Fibroblast of pulmonary artery (primary cell): ENCODE results near the gene CNST.
"Not testable (repeated sequence)": the region's sequence is repeated elsewhere in the genome, so short reads cannot be mapped to it uniquely, and the experiment has no call there.

Source experiments
- DNase-seq: peaks from one replicate; pipeline ENCODE4 v3.0.0-alpha.2; 2010; ENCODE audit warnings: low read depth
- H3K4me3 ChIP-seq: replicated peaks from 2 replicates; pipeline ENCODE4 v1.5.1; 2011; ENCODE audit warnings: low read depth, mild to moderate bottlenecking, control low read depth, low read length, moderate library complexity
- CTCF ChIP-seq: IDR thresholded peaks from 2 replicates; pipeline ENCODE4 v1.5.1; 2011; ENCODE audit warnings: mild to moderate bottlenecking, control low read depth, low read length, inconsistent platforms; ENCODE audit errors: missing control alignments

Gene CNST

GRCh38 chr1:246554201-246554600 is 12.1 kb upstream of the CNST start:
- no peak for DNase-seq
- no peak for TF ChIP-seq CTCF
- no peak overlapping the region for H3K4me3 ChIP-seq

GRCh38 chr1:246558041-246558440 is 8.2 kb upstream of the CNST start:
- TF ChIP-seq CTCF, result no peak
- DNase-seq, result no peak
- H3K4me3 ChIP-seq, result no peak overlapping the region

GRCh38 chr1:246559310-246559709 is 6.9 kb upstream of the CNST start:
- no peak for DNase-seq
- TF ChIP-seq CTCF, result no peak
- H3K4me3 ChIP-seq, result no peak overlapping the region

- not testable (repeated sequence) for DNase-seq
Observed at GRCh38 chr1:246560833-246561232, 5.4 kb upstream of the CNST start.

GRCh38 chr1:246564839-246565750 is 1.2 kb upstream of the CNST start:
- no peak for TF ChIP-seq CTCF

More at GRCh38 chr1:246560833-246561232, 5.4 kb upstream of the CNST start:
- H3K4me3 ChIP-seq, result not testable (repeated sequence)

GRCh38 chr1:246565751-246566127 is 517 bp upstream of the CNST start:
- peak overlapping the region; percentile 99 for H3K4me3 ChIP-seq
- TF ChIP-seq CTCF, result no peak
- DNase-seq, result peak; percentile 64

More at GRCh38 chr1:246564839-246565750, 1.2 kb upstream of the CNST start:
- peak overlapping the region; percentile 99 for H3K4me3 ChIP-seq
- no peak for DNase-seq

- peak; percentile 76 for DNase-seq
- peak overlapping the region; percentile 99 for H3K4me3 ChIP-seq
- no peak for TF ChIP-seq CTCF
Observed at GRCh38 chr1:246566813-246567645, 773 bp downstream of the CNST start.
